HUES6 (cell line): ENCODE results near the gene VPS35.
"Not testable (repeated sequence)": the region's sequence is repeated elsewhere in the genome, so short reads cannot be mapped to it uniquely, and the experiment has no call there.

Experiments
- H3K27ac ChIP-seq: 2 replicates; pipeline ENCODE4 v1.7.0; 2013; ENCODE audit warnings: low read depth, mild to moderate bottlenecking, low read length, inconsistent platforms
- H3K27me3 ChIP-seq: 2 replicates; pipeline ENCODE4 v1.6.1; 2013; ENCODE audit warnings: low read length; ENCODE audit not compliant: control insufficient read depth, insufficient read depth
- H3K36me3 ChIP-seq: 2 replicates; pipeline ENCODE4 v1.6.1; 2013; ENCODE audit warnings: low read length; ENCODE audit not compliant: control insufficient read depth, insufficient read depth
- H3K4me1 ChIP-seq: 2 replicates; pipeline ENCODE4 v1.6.1; 2013; ENCODE audit warnings: low read length; ENCODE audit not compliant: control insufficient read depth, insufficient read depth
- H3K4me3 ChIP-seq: 2 replicates; pipeline ENCODE4 v1.5.1; 2013; ENCODE audit warnings: low read depth, low read length
- H3K9ac ChIP-seq: one replicate; pipeline ENCODE4 v1.6.1; 2013; ENCODE audit warnings: mild to moderate bottlenecking, low read length
- H3K9me3 ChIP-seq: 2 replicates; pipeline ENCODE4 v1.6.1; 2013; ENCODE audit warnings: low read depth, low read length; ENCODE audit not compliant: control insufficient read depth, insufficient read depth

Gene VPS35

DNA sequence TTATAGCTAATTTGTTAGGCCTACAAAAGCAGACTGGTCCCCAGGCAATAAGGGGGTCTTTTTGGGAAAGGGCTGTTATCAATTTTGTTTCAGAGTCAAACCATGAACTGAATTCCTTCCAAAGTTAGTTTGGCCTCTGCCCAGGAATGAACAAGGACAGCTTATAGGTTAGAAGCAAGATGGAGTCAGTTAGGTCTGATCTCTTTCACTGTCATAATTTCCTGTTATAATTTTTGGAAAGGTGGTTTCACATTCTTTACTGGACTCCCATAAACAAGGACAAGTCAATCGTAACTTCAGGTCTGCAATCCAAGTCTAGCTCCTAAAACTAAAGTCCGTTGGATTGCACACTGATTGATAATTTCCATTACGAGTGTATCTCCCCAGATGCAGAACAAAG, 37.7 kb downstream of the VPS35 start:
- no peak overlapping the region for H3K9ac ChIP-seq
- no peak overlapping the region for H3K4me3 ChIP-seq
- no peaks in the 10 kb centered on the region for H3K27me3 ChIP-seq
- H3K36me3 ChIP-seq, result no peaks in the 10 kb centered on the region
- no peaks in the 10 kb centered on the region for H3K9me3 ChIP-seq
- H3K27ac ChIP-seq, result no peak overlapping the region
- peaks cover 3% of the 10 kb centered on the region; the same call in 1 of the 2 replicates for H3K4me1 ChIP-seq

DNA sequence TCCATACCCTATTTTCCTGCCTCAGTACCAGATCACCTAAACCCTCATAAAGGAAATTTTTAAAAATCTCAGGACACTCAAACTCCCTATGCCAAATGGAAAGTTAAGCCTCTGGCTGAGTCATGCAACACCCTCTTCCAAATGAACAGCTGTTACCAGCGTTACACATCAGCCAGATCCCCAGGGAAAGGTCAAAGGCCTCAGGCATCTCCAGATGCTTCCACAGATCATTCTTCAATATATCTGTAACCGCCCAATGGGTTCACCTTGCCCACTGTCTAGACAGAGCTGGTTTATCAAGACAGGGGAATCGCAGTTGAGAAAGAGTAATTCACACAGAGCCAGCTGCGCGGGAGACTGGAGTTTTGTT, 38.7 kb downstream of the VPS35 start:
- Histone ChIP-seq H3K9ac (no peak overlapping the region), H3K4me3 (no peak overlapping the region), H3K4me1 (peaks cover 3% of the 10 kb centered on the region; the same call in 1 of the 2 replicates), H3K9me3 (no peaks in the 10 kb centered on the region), H3K27me3 (no peaks in the 10 kb centered on the region), H3K36me3 (no peaks in the 10 kb centered on the region), H3K27ac (no peak overlapping the region)

DNA sequence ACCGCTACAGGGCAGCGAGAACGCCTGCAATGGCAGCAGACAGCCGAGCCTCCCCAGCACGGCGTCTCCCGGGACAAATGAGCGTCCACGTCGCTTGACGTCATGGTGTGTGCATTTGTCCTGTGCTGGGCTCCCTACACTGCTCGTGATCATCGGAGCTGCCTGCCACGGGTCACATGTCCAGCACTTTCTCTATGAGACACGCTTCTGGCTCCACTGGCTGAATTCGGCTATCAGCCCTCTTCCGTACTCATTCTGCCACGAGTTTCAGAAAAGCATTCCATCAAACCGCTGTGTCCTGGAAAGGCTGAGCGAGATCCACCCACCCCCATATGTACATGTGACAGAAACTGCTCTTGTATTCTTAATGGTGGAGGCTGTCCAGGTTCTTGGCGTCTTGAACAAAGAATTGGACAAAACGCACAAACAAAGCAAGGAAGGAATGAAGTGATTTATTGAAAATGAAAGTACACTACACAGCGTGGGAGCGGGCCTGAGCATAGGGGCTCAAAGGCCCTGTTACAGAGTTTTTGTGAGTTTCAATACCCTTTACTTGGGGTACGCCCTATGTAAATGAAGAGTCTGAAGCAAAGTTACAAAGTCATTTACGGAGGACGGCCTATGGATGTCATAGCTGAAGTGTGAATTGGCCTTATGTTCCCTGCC, 39.3 kb downstream of the VPS35 start:
- H3K4me1 ChIP-seq, result peaks cover 3% of the 10 kb centered on the region; the same call in 1 of the 2 replicates
- H3K4me3 ChIP-seq, result no peak overlapping the region
- no peaks in the 10 kb centered on the region for H3K36me3 ChIP-seq
- no peaks in the 10 kb centered on the region for H3K27me3 ChIP-seq
- H3K9ac ChIP-seq, result no peak overlapping the region
- H3K27ac ChIP-seq, result no peak overlapping the region
- no peaks in the 10 kb centered on the region for H3K9me3 ChIP-seq

GRCh38 chr16:46648656-46649055, 40.3 kb downstream of the VPS35 start:
- no peak overlapping the region for H3K27ac ChIP-seq
- peaks cover 3% of the 10 kb centered on the region; the same call in 1 of the 2 replicates for H3K4me1 ChIP-seq

DNA sequence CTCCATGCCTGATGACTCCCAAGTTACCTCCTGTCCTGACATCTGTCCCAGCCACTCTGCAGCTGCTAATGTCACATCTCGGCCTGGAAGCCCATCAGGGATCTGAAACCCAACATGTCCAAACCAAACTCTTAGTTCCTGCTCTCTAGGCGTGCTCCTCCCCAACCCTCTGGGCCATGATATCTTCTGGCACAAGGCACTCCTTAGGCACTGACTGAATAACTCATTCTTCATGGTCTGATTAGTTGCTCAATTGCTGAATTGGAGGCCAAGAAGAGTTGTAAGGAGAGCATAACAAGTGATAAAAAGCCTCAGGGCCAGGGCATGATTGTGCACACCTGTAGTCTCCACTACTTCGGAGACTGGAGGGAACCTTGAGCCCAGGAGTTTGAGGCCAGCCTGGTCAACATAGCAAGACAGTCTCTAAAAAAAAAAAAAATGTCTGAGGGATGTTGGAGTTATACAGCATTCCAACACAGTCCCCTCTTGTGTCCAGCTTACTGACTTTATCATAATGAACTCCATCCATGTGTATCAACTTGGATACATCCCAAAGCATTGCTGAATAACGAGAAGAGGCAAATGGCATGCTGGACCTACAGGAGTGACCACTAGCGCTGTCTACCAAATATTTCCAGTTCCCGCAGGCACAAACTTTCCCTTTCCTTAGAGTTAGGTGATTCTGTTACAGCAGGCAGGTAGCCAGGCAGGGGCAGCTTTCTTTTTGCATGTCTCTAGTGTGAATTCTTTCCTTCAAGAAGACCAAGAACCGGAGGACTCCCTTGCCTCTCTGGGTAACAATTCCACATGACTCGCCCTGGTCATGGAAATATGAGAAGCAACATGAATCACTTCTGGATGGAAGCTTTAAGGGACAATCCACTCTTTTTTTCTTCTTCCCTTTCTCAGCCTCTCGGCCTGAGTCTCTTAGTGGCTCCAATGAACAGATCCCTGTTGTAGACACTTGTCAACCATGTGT, 49.7 kb downstream of the VPS35 start:
- H3K27me3 ChIP-seq, result peaks cover 3% of the 10 kb centered on the region; the same call in 1 of the 2 replicates
- H3K36me3 ChIP-seq, result no peaks in the 10 kb centered on the region
- H3K9me3 ChIP-seq, result no peaks in the 10 kb centered on the region
- H3K4me3 ChIP-seq, result no peak overlapping the region
- H3K9ac ChIP-seq, result no peak overlapping the region
- H3K4me1 ChIP-seq, result no peaks in the 10 kb centered on the region
- no peak overlapping the region for H3K27ac ChIP-seq

More at GRCh38 chr16:46648656-46649055, 40.3 kb downstream of the VPS35 start:
- H3K36me3 ChIP-seq, result no peaks in the 10 kb centered on the region
- H3K9me3 ChIP-seq, result no peaks in the 10 kb centered on the region
- no peak overlapping the region for H3K9ac ChIP-seq
- H3K27me3 ChIP-seq, result no peaks in the 10 kb centered on the region
- H3K4me3 ChIP-seq, result no peak overlapping the region

DNA sequence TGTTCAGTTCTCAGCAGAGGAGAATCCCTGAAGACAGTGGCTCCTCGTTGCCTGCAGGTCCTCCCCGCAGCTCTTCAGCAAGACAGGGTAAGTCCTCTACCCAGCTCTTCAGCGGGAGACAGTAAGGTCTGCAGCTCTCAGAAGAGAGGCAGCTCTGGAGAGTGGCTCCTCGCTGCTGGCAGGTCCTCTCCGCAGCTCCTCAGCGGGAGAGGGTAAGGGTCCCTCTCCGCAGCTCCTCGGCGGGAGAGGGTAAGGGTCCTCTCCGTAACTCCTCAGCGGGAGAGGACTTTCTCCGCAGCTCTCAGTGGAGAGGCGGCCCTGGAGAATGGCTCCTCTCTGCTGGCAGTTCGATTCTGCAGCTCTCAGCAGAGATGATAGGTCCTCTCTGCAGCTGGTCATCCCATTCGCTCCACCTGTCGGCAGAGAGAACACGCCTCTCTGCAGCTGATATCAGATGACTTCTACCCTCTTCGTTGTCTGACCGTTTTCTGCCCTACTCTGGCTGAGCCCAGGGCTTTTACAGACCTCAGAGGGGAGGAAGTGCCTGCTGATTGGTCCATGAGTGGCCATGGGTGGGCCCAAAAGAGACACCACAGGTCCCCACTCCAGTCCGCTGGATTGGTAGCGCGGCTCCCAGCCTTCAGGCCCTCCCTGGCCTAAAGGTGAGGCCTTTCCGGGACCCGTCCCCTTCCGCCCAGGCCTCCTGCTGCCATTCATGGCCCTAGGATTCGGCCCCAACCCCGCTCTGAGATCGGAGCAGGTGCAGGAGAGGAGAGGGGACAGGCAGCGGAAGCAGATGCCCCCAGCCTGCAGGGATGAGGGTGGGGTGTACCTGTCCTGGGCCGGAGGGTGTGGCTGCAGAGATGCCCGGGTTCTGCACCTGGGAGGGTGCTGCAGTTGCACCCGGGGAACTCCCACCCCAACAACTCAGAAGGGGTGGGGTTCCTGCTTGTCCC, 55.9 kb downstream of the VPS35 start:
- 0 out of 2 replicates have a peak, but pooled peaks cover 10% of the 10 kb centered on the region for H3K4me1 ChIP-seq
- H3K9ac ChIP-seq, result no peak overlapping the region
- no peak overlapping the region for H3K27ac ChIP-seq
- no peaks in the 10 kb centered on the region for H3K9me3 ChIP-seq
- H3K4me3 ChIP-seq, result peak overlapping the region; percentile 65
- no peaks in the 10 kb centered on the region for H3K36me3 ChIP-seq
- peaks cover 20% of the 10 kb centered on the region; the same call in 1 of the 2 replicates for H3K27me3 ChIP-seq

GRCh38 chr16:46629331-46630219, 59.4 kb downstream of the VPS35 start:
- Histone ChIP-seq H3K27me3 (peaks cover 17% of the 10 kb centered on the region; the same call in 1 of the 2 replicates), H3K27ac (no peak overlapping the region), H3K9me3 (no peaks in the 10 kb centered on the region), H3K36me3 (no peaks in the 10 kb centered on the region), H3K4me3 (no peak overlapping the region), H3K9ac (no peak overlapping the region), H3K4me1 (0 out of 2 replicates have a peak, but pooled peaks cover 10% of the 10 kb centered on the region)

- Histone ChIP-seq H3K27ac (no peak overlapping the region), H3K36me3 (no peaks in the 10 kb centered on the region), H3K4me1 (0 out of 2 replicates have a peak, but pooled peaks cover 9% of the 10 kb centered on the region), H3K27me3 (peaks cover 10% of the 10 kb centered on the region; the same call in 1 of the 2 replicates), H3K4me3 (no peak overlapping the region), H3K9ac (no peak overlapping the region), H3K9me3 (no peaks in the 10 kb centered on the region)
Observed at GRCh38 chr16:46627746-46628145, 61.2 kb downstream of the VPS35 start.

- H3K27ac ChIP-seq, H3K36me3 ChIP-seq, H3K4me3 ChIP-seq: not testable (repeated sequence)
Observed at GRCh38 chr16:46626681-46627080, 62.3 kb downstream of the VPS35 start.

DNA sequence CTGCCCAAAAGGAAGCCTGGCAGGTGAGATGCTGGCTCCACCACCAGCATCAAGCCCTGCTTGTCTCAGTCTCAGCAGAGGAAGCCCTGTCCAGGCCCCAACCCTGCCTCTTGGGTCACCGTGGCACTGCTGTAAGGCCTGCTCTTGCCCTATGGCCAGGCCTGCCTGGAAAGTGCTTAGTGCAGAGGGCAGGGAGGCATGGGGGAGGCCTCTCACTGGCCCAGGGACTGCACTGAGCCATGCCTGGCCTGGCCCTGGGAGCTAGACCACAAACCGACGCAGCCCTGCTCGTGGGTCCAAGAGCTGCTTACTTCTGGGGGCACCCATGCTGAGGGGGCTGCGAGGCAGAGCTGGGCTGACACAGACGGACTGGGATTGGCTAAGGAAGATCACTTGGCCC, 64.1 kb downstream of the VPS35 start:
- not testable (repeated sequence) for H3K4me3 ChIP-seq, H3K27me3 ChIP-seq, H3K27ac ChIP-seq, H3K9me3 ChIP-seq, H3K36me3 ChIP-seq, H3K9ac ChIP-seq, H3K4me1 ChIP-seq

More at GRCh38 chr16:46626681-46627080, 62.3 kb downstream of the VPS35 start:
- not testable (repeated sequence) for H3K9ac ChIP-seq, H3K27me3 ChIP-seq, H3K9me3 ChIP-seq, H3K4me1 ChIP-seq
